Esophagus (tissue), 2 donors: Measurements from ENCODE around the gene DHX57. TPM values are rescaled to one million over a fixed set of nuclear protein-coding genes. Genes with fewer than 3 reads are reported as not detected.

ENCODE experiments used
- H3K27ac ChIP-seq, 2 donors: one replicate each; pipeline ENCODE4 v1.5.1; 2013; ENCODE audit warnings: low read depth in 2 of 2, mild to moderate bottlenecking in 2 of 2, inconsistent platforms in 1 of 2, low read length in 1 of 2, moderate library complexity in 1 of 2
- H3K27me3 ChIP-seq, 2 donors: one replicate each; pipeline ENCODE4 v1.6.1; 2013; ENCODE audit warnings: low read length in 2 of 2, control low read depth in 1 of 2, mild to moderate bottlenecking in 1 of 2; ENCODE audit not compliant: insufficient read depth in 2 of 2, control insufficient read depth in 1 of 2
- H3K36me3 ChIP-seq, 2 donors: one replicate each; pipeline ENCODE4 v1.6.1; 2013; ENCODE audit warnings: low read length in 1 of 2; ENCODE audit not compliant: control insufficient read depth in 2 of 2, insufficient read depth in 2 of 2
- H3K4me1 ChIP-seq, 2 donors: one replicate each; pipeline ENCODE4 v1.6.1; 2013; ENCODE audit warnings: low read length in 1 of 2; ENCODE audit not compliant: control insufficient read depth in 2 of 2, insufficient read depth in 2 of 2
- H3K4me3 ChIP-seq, 2 donors: one replicate each; pipeline ENCODE4 v1.5.1; 2013; ENCODE audit warnings: low read length in 2 of 2, mild to moderate bottlenecking in 2 of 2, low read depth in 1 of 2, moderate library complexity in 1 of 2
- H3K9me3 ChIP-seq, 2 donors: one replicate each; pipeline ENCODE4 v1.6.1; 2013; ENCODE audit warnings: mild to moderate bottlenecking in 2 of 2, low read depth in 1 of 2, low read length in 1 of 2, moderate library complexity in 1 of 2; ENCODE audit not compliant: control insufficient read depth in 2 of 2, insufficient read depth in 1 of 2
- WGBS, 2 donors: extraction: QIAGEN DNeasy Blood & Tissue Kit; methylation state at CpG; one replicate each; pipeline ENCODE4 v1.1.7; 2013; 5-methylcytosine and 5-hydroxymethylcytosine counted together
- polyA plus RNA-seq, 2 donors: library from polyadenylated mRNA; stranded (reverse); fragments of 200-250 nt; gene quantifications; one replicate each; pipeline ENCODE4 v1.2.3, GENCODE V29; 2013
- donor health status: healthy with polysubstance abuse.
- donor health status: Bipolar disorder and iron deficiency.

Gene DHX57
- polyA plus RNA-seq, 2 donors = 5.1 to 6.0 TPM

- peaks cover 0 to 2% of the 10 kb centered on the region in 2 donors for H3K4me1 ChIP-seq
Measured at GRCh38 chr2:38750011-38750890, 125.5 kb downstream of the DHX57 start.

GRCh38 chr2:38748943-38749804, 126.6 kb downstream of the DHX57 start:
- Histone ChIP-seq H3K36me3 (peaks cover 3 to 10% of the 10 kb centered on the region in 2 donors), H3K27ac (no peak overlapping the region), H3K9me3 (no peaks in the 10 kb centered on the region), H3K4me1 (peaks cover 0 to 2% of the 10 kb centered on the region in 2 donors), H3K27me3 (no peaks in the 10 kb centered on the region), H3K4me3 (peak overlapping the region; percentile 97 to 98)
- WGBS, 2 donors = 39 to 40% methylated on average over 26 of the region's 26 CpGs

More at GRCh38 chr2:38750011-38750890, 125.5 kb downstream of the DHX57 start:
- Histone ChIP-seq H3K27ac (peak overlapping the region; percentile 96 to 98), H3K36me3 (peaks cover 0 to 6% of the 10 kb centered on the region in 2 donors), H3K9me3 (no peaks in the 10 kb centered on the region), H3K27me3 (no peaks in the 10 kb centered on the region), H3K4me3 (peak overlapping the region; percentile 97 to 98)
- 0 to 1% methylated on average over 59 of the region's 59 CpGs for WGBS, 2 donors

DNA sequence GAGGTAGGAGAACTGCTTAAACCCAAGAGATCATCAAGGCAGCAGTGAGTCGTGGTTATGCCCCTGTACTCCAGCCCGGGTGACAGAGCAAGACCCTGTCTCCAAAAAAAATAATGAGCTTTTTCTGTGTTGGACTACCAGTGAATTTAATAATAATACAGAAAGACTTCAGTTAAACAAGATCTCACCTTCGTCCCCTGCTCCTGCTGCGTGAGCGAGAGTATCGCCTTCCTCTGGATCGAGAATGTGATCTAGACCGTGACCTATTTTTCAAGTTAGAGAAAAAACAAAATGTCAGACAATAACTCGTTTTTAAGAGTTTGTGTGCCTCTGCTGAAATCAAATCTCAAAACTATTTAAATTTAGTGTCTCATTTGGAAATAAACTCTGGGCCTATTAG, 127.3 kb downstream of the DHX57 start:
- no peaks in the 10 kb centered on the region for H3K9me3 ChIP-seq
- H3K36me3 ChIP-seq = peaks cover 3 to 10% of the 10 kb centered on the region in 2 donors
- no peak overlapping the region for H3K4me3 ChIP-seq
- H3K4me1 ChIP-seq = peaks cover 0 to 2% of the 10 kb centered on the region in 2 donors
- no peaks in the 10 kb centered on the region for H3K27me3 ChIP-seq
- no peak overlapping the region for H3K27ac ChIP-seq
- WGBS, 2 donors = 74 to 77% methylated on average over 9 of the region's 9 CpGs

DNA sequence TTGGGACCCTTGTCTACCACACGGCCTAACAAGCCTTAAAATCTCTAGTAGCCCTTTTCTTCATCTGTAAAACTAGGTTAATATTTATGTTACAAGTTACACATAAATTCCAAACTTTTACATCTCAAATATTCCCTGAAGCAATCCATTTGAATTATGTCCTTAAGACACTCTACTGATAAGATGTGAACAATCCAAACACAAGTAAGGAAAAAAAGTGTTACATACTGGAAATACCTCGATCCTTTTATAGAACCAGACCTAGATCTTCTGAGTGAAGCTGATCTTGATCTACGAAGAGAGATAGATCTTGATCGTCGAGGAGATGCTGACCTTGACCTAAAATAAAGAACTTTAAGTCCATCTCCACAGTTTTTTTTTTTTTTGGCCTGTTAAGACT, 127.9 kb downstream of the DHX57 start:
- peaks cover 3 to 10% of the 10 kb centered on the region in 2 donors for H3K36me3 ChIP-seq
- no peak overlapping the region for H3K27ac ChIP-seq
- WGBS, 2 donors = 50 to 66% methylated on average over 5 of the region's 5 CpGs
- H3K4me3 ChIP-seq = no peak overlapping the region
- no peaks in the 10 kb centered on the region for H3K27me3 ChIP-seq
- no peaks in the 10 kb centered on the region for H3K9me3 ChIP-seq
- H3K4me1 ChIP-seq = peaks cover 0 to 2% of the 10 kb centered on the region in 2 donors

Other genes with a start within 250 kb of the DHX57 start
- 1 to 10 TPM; 2.6 to 3.4 TPM for gene GALM, start 209.8 kb downstream of the DHX57 start, polyA plus RNA-seq
- gene SRSF7, start 124.6 kb downstream of the DHX57 start, polyA plus RNA-seq = 100 to 1,000 TPM; 102 to 136 TPM
- 10 to 100 TPM in 1 of 2 donors, 1 to 10 TPM in 1; 6.6 to 12.8 TPM for gene GEMIN6, start 97.7 kb downstream of the DHX57 start, polyA plus RNA-seq
- gene MORN2, start within 50 bp of the DHX57 start, polyA plus RNA-seq = 10 to 100 TPM; 17.7 to 23.1 TPM
- gene ARHGEF33, start 13.9 kb upstream of the DHX57 start, polyA plus RNA-seq = under 1 TPM; 0.05 to 0.24 TPM
- gene SOS1, start 245.1 kb upstream of the DHX57 start, polyA plus RNA-seq = 1 to 10 TPM; 5.5 to 5.8 TPM